ENCODE results near the gene SYNE1. TPM values are rescaled to one million over a fixed set of nuclear protein-coding genes. Genes with fewer than 3 reads are reported as not detected.

SYNE1 gene
- total and polyA plus RNA-seq, 10 of the 15 experiments (the other 5 are each of a cell fraction or from before 2014, with no cell fraction given): 2.3 to 28.7 (median 14.1) TPM

- Histone ChIP-seq H4K20me1 (ENCODE audit: control insufficient read depth, insufficient read depth) (no peaks in the 10 kb centered on the region), H3K4me3 (no peak overlapping the region), H3K9me3 (replicated peaks; ENCODE audit: control insufficient read depth, insufficient read depth, low read length) (no peaks in the 10 kb centered on the region), H2AFZ (ENCODE audit: control insufficient read depth, low read depth, low read length) (no peak overlapping the region), H3K27ac (ENCODE audit: control insufficient read depth, insufficient read depth) (no peak overlapping the region), H3K79me2 (ENCODE audit: control insufficient read depth, insufficient read depth, low read length) (no peaks in the 10 kb centered on the region), H3K4me2 (ENCODE audit: control insufficient read depth, insufficient read depth) (no peak overlapping the region), H3K9ac (ENCODE audit: control insufficient read depth, insufficient read depth, low read length) (no peak overlapping the region), H3K4me1 (ENCODE audit: control insufficient read depth, insufficient read depth, low read length) (no peaks in the 10 kb centered on the region), H3K36me3 (ENCODE audit: control insufficient read depth in 2 of 2, insufficient read depth in 2 of 2, low read length in 1 of 2) (no peaks in the 10 kb centered on the region), H3K27me3 (replicated peaks in 1 of 2; ENCODE audit: control insufficient read depth in 2 of 2, insufficient read depth in 2 of 2, low read length in 1 of 2) (peaks cover 0 to 3% of the 10 kb centered on the region in 2 experiments; a peak in 1 of 4 replicates)
- POLR2A ChIA-PET: no interaction called here
- WGBS (ENCODE audit: insufficient coverage, insufficient replicate concordance, low lambda C conversion rate, missing lambda C conversion rate): 37% methylated on average over 20 of the region's 20 CpGs
- TF ChIP-seq MXI1 (IDR thresholded peaks at IDR 0.05; ENCODE audit: low read depth, low read length): no peak
- TF ChIP-seq BRCA1 (IDR thresholded peaks at IDR 0.05; ENCODE audit: low read depth, low read length): no peak
- no peak for TF ChIP-seq CBX3 (IDR thresholded peaks at IDR 0.05; ENCODE audit: borderline replicate concordance, low read depth)
- no peak for TF ChIP-seq RELA (IDR thresholded peaks at IDR 0.05; ENCODE audit: borderline replicate concordance, partially characterized antibody)
- TF ChIP-seq ZBTB40 (IDR thresholded peaks at IDR 0.05; ENCODE audit: borderline replicate concordance): no peak
- no peak for TF ChIP-seq CREB1 (IDR thresholded peaks at IDR 0.05; ENCODE audit: low read depth)
- no peak for TF ChIP-seq PBX3 (IDR thresholded peaks at IDR 0.05; ENCODE audit: insufficient replicate concordance, low read depth, low read length)
- TF ChIP-seq SIX5 (IDR thresholded peaks at IDR 0.05; ENCODE audit: low read depth, low read length, severe bottlenecking): no peak
- TF ChIP-seq STAT1 (conservative IDR thresholded peaks at IDR 0.05): no peak
- TF ChIP-seq HCFC1 (IDR thresholded peaks at IDR 0.05; ENCODE audit: low read length): no peak
- no peak for TF ChIP-seq ZNF207 (IDR thresholded peaks at IDR 0.05; ENCODE audit: borderline replicate concordance)
- FAIRE-seq (no peak), DNase-seq (ENCODE audit: low read depth, low spot score) (no peak), ATAC-seq (no peak)
- RAD21 ChIA-PET (ENCODE audit: unreplicated experiment): no interaction called here
- CTCF ChIA-PET: interaction anchor here (0.7 to 1.0 kb wide), 3 partner anchors 12 to 227 kb away, joined by 3 read pairs; no protein-coding TSS in a partner anchor
- intact Hi-C loops (cut with micrococcal nuclease; ENCODE audit: unreplicated experiment): no loop called here
- SMC1A ChIA-PET (ENCODE audit: uncharacterized antibody, unreplicated experiment): interaction anchor here (0.6 to 1.2 kb wide), 3 partner anchors 10 to 98 kb away, joined by 3 read pairs; no protein-coding TSS in a partner anchor
- in situ Hi-C loops (cut with MboI): no loop called here
- no TSS peak for BruUV-seq (replicated peaks)
These were observed 268.2 kb downstream of the SYNE1 start for GRCh38 chr6:152368751-152369624.
